T-helper 2 cell treated with Interferon-gamma antibody and Interleukin-4, amounts not matched to agents 100 ng/mL and 5 ng/mL, for 36 hours (primary cell): ENCODE data around the gene CAPN11. TPM values are rescaled to one million over a fixed set of nuclear protein-coding genes. Genes with fewer than 3 reads are reported as not detected.

ENCODE experiments used
- intact Hi-C: fragments of 100-400 bp; cut with micrococcal nuclease; formaldehyde crosslinking; loops from one replicate; pipeline ENCODE4 v1.15.1; 2023
- total RNA-seq: library from RNA; stranded (reverse); gene quantifications from 2 replicates; pipeline ENCODE4 v1.2.3, GENCODE V29; 2022

The CAPN11 gene
- total RNA-seq, 1 donor from 2014 or later = not detected

- intact Hi-C loops = no loop called here
Observed at GRCh38 chr6:44202972-44203750, 44.5 kb downstream of the CAPN11 start.

DNA sequence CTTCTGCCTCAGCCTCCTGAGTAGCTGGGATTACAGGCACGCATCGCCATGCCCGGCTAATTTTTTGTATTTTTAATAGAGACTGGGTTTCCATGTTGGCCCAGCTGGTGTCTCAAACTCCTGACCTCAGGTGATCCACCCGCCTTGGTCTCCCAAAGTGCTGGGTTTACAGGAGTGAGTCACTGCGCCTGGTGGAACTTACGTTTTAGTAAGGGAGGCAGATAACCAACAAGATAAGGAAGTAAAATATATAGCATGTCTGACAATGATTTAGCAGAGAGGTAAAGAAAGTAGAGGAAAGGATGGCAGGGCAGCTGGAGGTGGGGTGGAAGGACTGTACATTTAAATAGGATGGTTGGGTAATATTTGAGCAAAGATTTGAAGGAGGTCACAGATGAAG, 45.3 kb downstream of the CAPN11 start:
- intact Hi-C loops = no loop called here

GRCh38 chr6:44207966-44208365, 49.3 kb downstream of the CAPN11 start:
- intact Hi-C loops = no loop called here

- intact Hi-C loops = no loop called here
Observed at GRCh38 chr6:44211284-44211683, 52.7 kb downstream of the CAPN11 start.

DNA sequence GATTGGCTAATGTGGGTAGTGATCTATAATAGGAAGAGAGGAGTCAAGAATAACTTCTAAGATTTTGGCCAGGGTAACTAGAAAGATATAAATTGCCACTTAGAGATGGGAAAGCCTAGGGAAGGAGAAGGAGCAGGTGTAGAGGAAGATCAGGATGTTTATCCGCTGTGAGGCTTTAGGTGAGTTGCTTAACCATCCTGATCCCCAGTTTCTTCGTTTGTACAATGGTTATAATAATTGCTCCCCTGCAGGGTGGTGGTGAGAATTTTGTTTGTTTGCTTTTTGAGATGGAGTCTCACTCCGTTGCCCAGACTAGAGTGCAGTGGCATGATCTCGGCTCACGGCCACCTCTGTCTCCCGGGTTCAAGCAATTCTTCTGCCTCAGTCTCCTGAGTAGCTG, 55.7 kb downstream of the CAPN11 start:
- intact Hi-C loops = no loop called here

DNA sequence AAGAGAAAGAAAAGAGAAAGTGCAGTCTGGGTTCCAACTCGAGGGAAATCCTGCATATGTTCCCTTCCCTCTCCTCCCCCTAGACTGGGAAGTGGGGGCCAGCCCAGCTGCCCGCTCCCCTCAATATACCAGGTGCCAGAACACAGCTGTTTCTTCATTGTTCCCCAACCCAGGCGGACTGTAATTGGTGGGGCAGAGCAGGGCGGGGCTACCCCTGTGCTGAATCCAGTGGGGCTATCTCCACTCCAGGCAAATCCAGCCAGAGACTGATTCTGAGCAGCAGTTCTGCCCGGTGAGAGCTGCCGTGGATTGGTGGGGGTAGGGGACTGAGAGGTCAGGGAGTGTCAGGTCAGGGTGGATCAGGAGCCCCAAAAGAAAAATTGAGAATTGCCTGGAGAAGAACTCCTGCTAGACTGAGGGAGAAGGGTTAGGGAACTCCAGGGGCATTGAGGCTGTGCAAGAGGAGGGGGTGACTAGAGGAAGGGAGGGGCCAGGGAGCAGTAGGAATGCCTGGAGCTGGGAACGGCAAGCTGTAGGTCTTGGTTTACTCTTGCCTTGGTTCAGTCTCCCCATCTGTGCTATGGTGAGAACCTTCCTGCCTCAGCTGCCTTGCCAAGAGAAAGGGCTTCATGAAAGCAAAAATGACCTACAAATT, 58.2 kb downstream of the CAPN11 start, which contains the start of gene MYMX:
MYMX (plus strand) TSS at position 250 of the 655 bp plus-strand sequence. CDS start 546 bp downstream, outside the sequence.
- intact Hi-C loops = no loop called here

GRCh38 chr6:44217332-44218143, 58.9 kb downstream of the CAPN11 start:
- intact Hi-C loops = no loop called here

DNA sequence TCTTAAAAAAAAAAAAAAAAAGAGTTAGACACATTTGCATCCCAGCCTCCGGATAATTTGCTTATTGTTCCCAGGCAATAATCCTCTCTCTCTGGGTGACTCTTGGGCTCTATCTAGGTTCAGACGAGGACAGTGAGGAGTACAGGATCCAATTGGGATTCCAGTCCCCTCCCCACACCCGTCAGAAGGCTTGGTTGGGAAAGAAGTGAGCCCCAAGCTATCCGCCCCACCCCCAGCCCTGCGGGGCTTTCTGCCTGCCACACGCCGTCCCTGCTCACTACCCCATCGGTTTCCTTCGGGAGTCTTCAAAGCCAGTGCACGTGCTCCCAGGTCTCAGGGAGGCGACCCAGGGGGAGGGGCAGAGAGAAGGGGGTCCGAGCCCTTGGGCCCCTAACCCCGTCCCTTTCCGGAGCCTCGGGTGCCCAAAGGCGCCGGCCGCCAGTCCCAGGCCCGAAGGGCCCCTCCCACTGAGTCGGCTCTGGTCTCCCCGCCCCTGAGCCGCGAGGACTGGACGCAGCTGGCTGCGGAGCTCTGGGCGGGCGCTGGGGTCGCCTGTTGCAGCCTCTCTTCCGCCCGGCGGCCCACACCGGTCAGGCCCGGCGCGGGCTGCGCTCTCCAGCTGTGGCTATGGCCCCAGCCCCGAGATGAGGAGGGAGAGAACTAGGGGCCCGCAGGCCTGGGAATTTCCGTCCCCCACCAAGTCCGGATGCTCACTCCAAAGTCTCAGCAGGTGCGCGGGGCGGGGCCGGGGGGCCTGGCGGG, 60.6 kb downstream of the CAPN11 start:
- intact Hi-C loops = no loop called here

DNA sequence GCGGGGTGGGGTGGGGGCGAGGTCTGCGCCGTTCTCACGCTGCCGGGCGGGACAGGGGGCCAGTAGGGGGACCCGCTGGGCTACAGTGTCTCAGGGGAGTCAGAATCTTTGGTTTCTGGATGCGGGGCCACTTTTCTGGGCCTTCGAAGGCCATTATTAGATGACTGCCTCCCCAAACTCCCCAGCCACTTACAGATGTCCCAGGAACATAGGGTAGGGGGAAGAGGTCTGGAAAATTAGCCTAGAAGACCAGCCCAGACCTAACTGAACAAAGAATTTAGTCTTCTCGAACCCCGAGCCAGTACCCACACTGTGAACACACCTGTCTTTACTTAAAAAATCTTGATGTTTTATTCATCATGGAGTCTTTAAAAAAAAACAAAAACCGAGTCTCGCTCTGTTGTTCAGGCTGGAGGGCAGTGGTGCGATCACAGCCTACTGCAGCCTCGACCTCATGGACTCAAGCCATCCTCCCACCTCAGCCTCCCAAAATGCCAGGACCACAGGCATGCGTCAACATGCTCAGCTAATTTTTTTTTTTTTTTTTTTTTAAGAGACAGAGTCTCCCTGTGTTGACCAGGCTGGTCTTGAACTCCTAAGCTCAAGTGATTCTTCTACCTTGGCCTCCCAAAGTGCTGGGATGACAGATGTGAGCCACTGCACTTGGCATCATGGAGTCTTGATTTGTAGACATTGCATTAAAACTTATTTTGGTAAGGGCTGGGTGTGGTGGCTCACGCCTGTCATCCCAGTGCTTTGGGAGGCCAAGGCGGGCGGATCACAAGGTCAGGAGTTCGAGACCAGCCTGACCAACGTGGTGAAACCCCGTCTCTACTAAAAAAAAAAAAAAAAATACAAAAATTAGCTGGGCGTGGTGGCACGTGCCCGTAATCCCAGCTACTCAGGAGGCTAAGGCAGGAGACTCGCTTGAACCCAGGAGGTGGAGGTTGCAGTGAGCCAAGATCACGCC, 61.5 kb downstream of the CAPN11 start:
- intact Hi-C loops = loop anchor here (2.0 to 5.0 kb wide), 3 partner anchors 45 to 1792 kb away; partner anchors contain the start of genes MRPL14, NFKBIE and TMEM63B

- intact Hi-C loops = loop anchor here (1.0 to 5.0 kb wide), 4 partner anchors 17 to 1791 kb away; partner anchors contain the start of genes MRPL14, NFKBIE and TMEM63B
Observed at GRCh38 chr6:44220913-44221290, 62.3 kb downstream of the CAPN11 start.

DNA sequence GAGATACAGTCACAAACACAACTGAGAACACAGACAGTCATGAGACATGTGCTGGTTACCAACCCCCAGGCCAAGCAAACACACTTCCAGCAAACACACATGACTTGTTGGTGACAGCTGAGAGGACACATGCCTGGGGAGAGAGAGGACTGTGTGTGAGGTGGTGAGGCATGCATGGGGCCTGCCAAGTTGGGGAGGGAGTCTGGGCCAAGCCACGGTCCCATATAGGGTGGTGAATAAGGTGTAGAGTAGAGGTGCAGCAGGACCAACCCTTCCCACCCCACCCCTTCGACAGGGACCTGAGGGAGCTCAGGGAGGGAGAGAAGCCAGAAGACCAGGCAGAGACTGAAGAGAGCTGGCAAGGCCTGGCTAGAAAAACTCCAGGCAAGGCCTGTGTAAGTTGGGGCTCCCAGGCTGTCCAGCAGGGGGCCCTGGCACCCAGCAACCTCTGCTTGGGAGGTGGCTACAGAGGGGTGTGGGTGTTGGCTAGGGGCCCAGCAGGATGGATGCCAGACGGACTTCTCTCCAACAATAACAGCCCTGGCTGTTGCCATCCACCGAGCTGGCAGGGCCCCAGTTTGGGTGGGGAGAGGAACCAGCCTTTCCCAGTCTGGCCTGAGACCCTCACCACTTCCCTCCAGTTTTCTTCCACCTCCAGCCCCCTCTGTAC, 62.8 kb downstream of the CAPN11 start:
- intact Hi-C loops = loop anchor here (1.0 to 5.0 kb wide), 4 partner anchors 17 to 1791 kb away; partner anchors contain the start of genes MRPL14, NFKBIE and TMEM63B

GRCh38 chr6:44221961-44222335, 63.3 kb downstream of the CAPN11 start:
- intact Hi-C loops = loop anchor here (1.0 to 5.0 kb wide), 4 partner anchors 16 to 1790 kb away; partner anchors contain the start of genes MRPL14, NFKBIE and TMEM63B

DNA sequence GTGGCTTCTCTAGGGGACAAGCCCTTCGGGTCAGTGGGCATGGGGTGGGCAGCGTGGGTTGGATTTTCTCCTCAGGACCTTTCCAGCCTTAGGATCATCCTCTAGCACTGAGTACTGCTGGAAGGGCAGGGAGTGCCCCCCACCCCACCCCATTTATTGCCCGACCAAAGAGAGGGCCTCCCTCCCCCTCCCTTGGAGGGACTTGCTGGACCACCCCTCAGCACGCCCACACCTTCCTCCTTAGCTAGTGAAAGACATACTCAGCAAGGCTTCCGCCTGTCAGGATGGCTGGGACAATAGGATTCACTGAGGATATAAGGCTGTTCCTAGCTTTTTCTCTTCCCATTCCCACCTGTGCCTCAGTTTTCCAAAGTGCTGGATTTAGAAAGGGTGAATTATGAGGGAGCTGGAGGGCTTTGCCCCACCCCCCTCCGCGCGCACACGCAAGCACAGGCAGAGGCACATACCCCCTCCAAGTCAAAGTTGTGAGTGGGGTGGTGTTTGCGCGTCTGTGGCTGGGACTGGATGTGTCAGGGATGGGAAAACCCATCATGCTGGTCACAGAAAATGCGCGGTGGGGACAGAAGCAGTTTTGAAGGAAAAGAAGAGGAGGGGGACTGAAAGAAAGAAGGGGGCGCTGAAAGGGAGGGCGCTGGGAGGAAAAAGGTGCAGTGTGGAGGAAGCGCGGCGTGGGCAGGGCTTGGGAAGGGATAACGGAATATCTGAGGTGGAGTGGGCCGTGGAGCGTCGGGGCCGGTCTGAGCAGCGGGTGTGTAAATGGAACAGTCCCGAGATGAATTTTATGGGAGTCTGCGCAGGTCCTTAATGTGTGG, 64.1 kb downstream of the CAPN11 start:
- intact Hi-C loops = loop anchor here (5.0 kb wide), 2 partner anchors 95 to 1790 kb away; partner anchors contain the start of genes MRPL14 and TMEM63B

DNA sequence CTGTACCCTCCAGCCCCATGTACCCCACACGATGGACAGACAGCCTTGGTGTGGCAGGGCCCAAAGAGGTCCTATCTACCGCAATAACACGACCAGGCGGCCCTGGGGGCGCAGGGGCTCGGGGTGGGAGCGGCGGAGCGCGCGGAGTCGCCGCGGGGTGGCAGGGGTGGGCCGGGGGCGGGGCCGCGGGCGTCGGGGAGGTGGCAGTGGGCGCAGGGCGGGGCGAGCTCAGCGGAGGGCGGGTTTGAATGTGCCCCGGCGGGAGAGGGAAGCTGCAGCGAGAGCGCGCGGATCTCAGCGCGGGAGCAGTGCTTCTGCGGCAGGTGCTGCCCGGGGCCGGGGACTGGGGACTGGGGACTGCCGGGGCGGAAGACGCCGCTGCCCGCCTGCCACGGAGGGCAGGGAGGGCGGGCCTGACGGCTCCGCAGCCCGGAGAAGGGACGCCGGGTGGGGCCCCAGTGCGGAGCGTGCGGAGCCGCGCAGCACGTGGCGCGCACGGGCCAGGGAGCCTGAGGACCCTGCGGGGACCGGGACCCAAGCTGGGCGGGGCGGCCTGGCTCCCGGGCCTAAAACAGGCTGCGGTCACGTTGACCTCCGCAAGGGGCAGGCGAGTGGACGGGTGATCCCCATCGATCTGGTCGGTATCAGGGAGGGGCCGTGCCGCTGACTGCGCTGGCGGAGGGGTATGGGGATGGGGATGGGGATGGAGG, 64.9 kb downstream of the CAPN11 start, which contains the start of gene SLC29A1:
SLC29A1 (plus strand) TSS at position 277 of the 710 bp plus-strand sequence. CDS start 3,719 bp downstream, outside the sequence.
- intact Hi-C loops = loop anchor here (5.0 kb wide), 2 partner anchors 96 to 1789 kb away; partner anchors contain the start of genes MRPL14 and TMEM63B

GRCh38 chr6:44224029-44224964, 65.7 kb downstream of the CAPN11 start:
- intact Hi-C loops = loop anchor here (5.0 kb wide), 2 partner anchors 97 to 1788 kb away; partner anchors contain the start of genes MRPL14 and TMEM63B

GRCh38 chr6:44224965-44225305, 66.3 kb downstream of the CAPN11 start:
- intact Hi-C loops = loop anchor here (5.0 kb wide), 2 partner anchors 98 to 1787 kb away; partner anchors contain the start of genes MRPL14 and TMEM63B
